HEK293 (cell line): ENCODE data around the gene FRRS1L.

ENCODE experiments used
- CTCF ChIA-PET: fragments of 350-600 bp; formaldehyde crosslinking; extraction: SDS; loops from one replicate; lab custom pipeline; 2021; ENCODE audit warnings: antibody characterized with exemption; lab: Yijun Ruan, JAX
- POLR2A ChIA-PET: fragments of 300-600 bp; formaldehyde crosslinking; extraction: SDS; loops from one replicate; lab custom pipeline; 2020; ENCODE audit warnings: antibody characterized with exemption, inconsistent platforms; lab: Yijun Ruan, JAX
- H3K27ac ChIP-seq: fragments of 200-500 bp; sonication (Bioruptor generic); 2 replicates; pipeline ENCODE4 v1.5.1; 2014; ENCODE audit warnings: low read depth, low read length, control low read depth, inconsistent platforms; ENCODE audit errors: extremely low read depth
- H3K36me3 ChIP-seq, 2 experiments: fragments of 200-500 bp in 1 of 2; sonication (Bioruptor generic) in 1 of 2; 1 replicate in 1 of 2; 2 replicates in 1 of 2; pipeline ENCODE4 v1.5.1; 2014 to 2017; ENCODE audit warnings: inconsistent platforms in 2 of 2, low read length in 2 of 2; ENCODE audit not compliant: control insufficient read depth in 2 of 2, insufficient read depth in 1 of 2
- H3K4me1 ChIP-seq: fragments of 200-500 bp; sonication (Bioruptor generic); 2 replicates; pipeline ENCODE4 v1.5.1; 2014; ENCODE audit warnings: mild to moderate bottlenecking, low read length, inconsistent platforms; ENCODE audit not compliant: control insufficient read depth, insufficient read depth
- H3K4me3 ChIP-seq: 2 replicates; pipeline ENCODE4 v1.5.1; 2011; ENCODE audit warnings: low read depth, mild to moderate bottlenecking, control low read depth, low read length, moderate library complexity
- H3K9me3 ChIP-seq: fragments of 200-500 bp; sonication (Bioruptor generic); 2 replicates; pipeline ENCODE4 v1.5.1; 2014; ENCODE audit warnings: low read depth, low read length, inconsistent platforms; ENCODE audit not compliant: control insufficient read depth, insufficient read depth
- ATF2 ChIP-seq: fragments of 450-650 bp; formaldehyde crosslinking; IDR thresholded peaks from 2 replicates; pipeline ENCODE4 v1.5.1; 2016; ENCODE audit warnings: missing biosample characterization, missing genetic modification characterization, low read depth
- BCL11A ChIP-seq: fragments of 450-650 bp; formaldehyde crosslinking; IDR thresholded peaks from 2 replicates; pipeline ENCODE4 v1.5.1; 2016; ENCODE audit warnings: low read depth, missing biosample characterization, missing genetic modification characterization
- BCL6B ChIP-seq: fragments of 450-650 bp; formaldehyde crosslinking; IDR thresholded peaks from 2 replicates; pipeline ENCODE4 v1.5.1; 2017; ENCODE audit warnings: missing biosample characterization, missing genetic modification characterization
- FEZF1 ChIP-seq: fragments of 450-650 bp; formaldehyde crosslinking; IDR thresholded peaks from 2 replicates; pipeline ENCODE4 v1.5.1; 2016; ENCODE audit warnings: missing biosample characterization, missing genetic modification characterization
- GLI4 ChIP-seq: fragments of 450-650 bp; formaldehyde crosslinking; IDR thresholded peaks from 2 replicates; pipeline ENCODE4 v1.5.1; 2016; ENCODE audit warnings: missing biosample characterization, missing genetic modification characterization
- GLIS1 ChIP-seq: fragments of 450-650 bp; formaldehyde crosslinking; IDR thresholded peaks from 2 replicates; pipeline ENCODE4 v1.5.1; 2016; ENCODE audit warnings: missing biosample characterization, missing genetic modification characterization
- MYNN ChIP-seq: fragments of 450-650 bp; formaldehyde crosslinking; IDR thresholded peaks from 2 replicates; pipeline ENCODE4 v1.5.1; 2016; ENCODE audit warnings: missing biosample characterization, missing genetic modification characterization, borderline replicate concordance
- YY1 ChIP-seq: fragments of 450-650 bp; formaldehyde crosslinking; IDR thresholded peaks from 2 replicates; pipeline ENCODE4 v1.5.1; 2018; ENCODE audit warnings: missing biosample characterization, missing genetic modification characterization
- YY2 ChIP-seq: fragments of 450-650 bp; formaldehyde crosslinking; IDR thresholded peaks from 2 replicates; pipeline ENCODE4 v1.5.1; 2016; ENCODE audit warnings: missing biosample characterization, missing genetic modification characterization
- ZBTB10 ChIP-seq: fragments of 450-650 bp; formaldehyde crosslinking; IDR thresholded peaks from 2 replicates; pipeline ENCODE4 v1.5.1; 2016; ENCODE audit warnings: missing biosample characterization, missing genetic modification characterization
- ZBTB48 ChIP-seq: fragments of 450-650 bp; formaldehyde crosslinking; IDR thresholded peaks from 2 replicates; pipeline ENCODE4 v1.5.1; 2016; ENCODE audit warnings: missing biosample characterization, missing genetic modification characterization
- ZFP41 ChIP-seq: fragments of 450-650 bp; formaldehyde crosslinking; IDR thresholded peaks from 2 replicates; pipeline ENCODE4 v1.5.1; 2016; ENCODE audit warnings: missing biosample characterization, missing genetic modification characterization, borderline replicate concordance
- ZNF146 ChIP-seq: fragments of 450-650 bp; formaldehyde crosslinking; IDR thresholded peaks from 2 replicates; pipeline ENCODE4 v1.5.1; 2016; ENCODE audit warnings: missing biosample characterization, missing genetic modification characterization
- ZNF24 ChIP-seq: fragments of 450-650 bp; formaldehyde crosslinking; IDR thresholded peaks from 2 replicates; pipeline ENCODE4 v1.5.1; 2016; ENCODE audit warnings: missing biosample characterization, missing genetic modification characterization
- ZNF350 ChIP-seq: fragments of 450-650 bp; formaldehyde crosslinking; IDR thresholded peaks from 2 replicates; pipeline ENCODE4 v1.5.0; 2017; ENCODE audit warnings: missing biosample characterization, mild to moderate bottlenecking, missing genetic modification characterization
- ZNF354C ChIP-seq: fragments of 450-650 bp; formaldehyde crosslinking; IDR thresholded peaks from 2 replicates; pipeline ENCODE4 v1.5.1; 2016; ENCODE audit warnings: missing biosample characterization, missing genetic modification characterization, low read depth, borderline replicate concordance
- ZNF362 ChIP-seq: fragments of 450-650 bp; formaldehyde crosslinking; IDR thresholded peaks from 2 replicates; pipeline ENCODE4 v1.5.1; 2016; ENCODE audit warnings: missing biosample characterization, missing genetic modification characterization
- ZNF521 ChIP-seq: fragments of 450-650 bp; formaldehyde crosslinking; IDR thresholded peaks from 2 replicates; pipeline ENCODE4 v1.5.1; 2017; ENCODE audit warnings: missing biosample characterization, mild to moderate bottlenecking, missing genetic modification characterization
- ZNF548 ChIP-seq: fragments of 450-650 bp; formaldehyde crosslinking; IDR thresholded peaks from 2 replicates; pipeline ENCODE4 v1.5.1; 2016; ENCODE audit warnings: missing biosample characterization, missing genetic modification characterization
- ZNF561 ChIP-seq: fragments of 450-650 bp; IDR thresholded peaks from 2 replicates; pipeline ENCODE4 v1.5.1; 2018; ENCODE audit warnings: missing biosample characterization, missing genetic modification characterization, borderline replicate concordance
- ZNF623 ChIP-seq: fragments of 450-650 bp; formaldehyde crosslinking; IDR thresholded peaks from 2 replicates; pipeline ENCODE4 v1.5.1; 2016; ENCODE audit warnings: missing biosample characterization, missing genetic modification characterization
- ZNF624 ChIP-seq: fragments of 450-650 bp; formaldehyde crosslinking; IDR thresholded peaks from 2 replicates; pipeline ENCODE4 v1.5.1; 2017; ENCODE audit warnings: missing biosample characterization, missing genetic modification characterization
- ZNF626 ChIP-seq: fragments of 450-650 bp; sonication (Bioruptor Pico); formaldehyde crosslinking; IDR thresholded peaks from 2 replicates; pipeline ENCODE4 v1.5.1; 2018; ENCODE audit warnings: missing biosample characterization, missing genetic modification characterization, inconsistent platforms
- ZNF654 ChIP-seq: fragments of 450-650 bp; formaldehyde crosslinking; IDR thresholded peaks from 2 replicates; pipeline ENCODE4 v1.5.1; 2016; ENCODE audit warnings: low read depth, missing biosample characterization, missing genetic modification characterization
- ZNF677 ChIP-seq: fragments of 450-650 bp; IDR thresholded peaks from 2 replicates; pipeline ENCODE4 v1.5.0; 2018; ENCODE audit warnings: missing biosample characterization, mild to moderate bottlenecking, missing genetic modification characterization, moderate library complexity
- ZSCAN16 ChIP-seq: fragments of 450-650 bp; formaldehyde crosslinking; IDR thresholded peaks from 2 replicates; pipeline ENCODE4 v1.5.1; 2016; ENCODE audit warnings: missing biosample characterization, missing genetic modification characterization
- ZSCAN30 ChIP-seq: fragments of 450-650 bp; IDR thresholded peaks from 2 replicates; pipeline ENCODE4 v1.5.1; 2018; ENCODE audit warnings: missing biosample characterization, mild to moderate bottlenecking, missing genetic modification characterization, moderate library complexity

The FRRS1L gene

GRCh38 chr9:109199676-109200075 lies 32.6 kb upstream of the FRRS1L start:
- CTCF ChIA-PET: interaction anchor here (0.8 to 1.7 kb wide), 3 partner anchors 34 to 204 kb away, joined by 3 to 5 read pairs (median 4); no protein-coding TSS in a partner anchor
- POLR2A ChIA-PET: no interaction called here
- no peak for TF ChIP-seq ATF2 (tag by site-specific recombination)
- TF ChIP-seq FEZF1 (tag by site-specific recombination): no peak
- no peak for TF ChIP-seq GLIS1 (tag by site-specific recombination)
- no peak for TF ChIP-seq ZNF624
- no peak for TF ChIP-seq YY1 (tag by site-specific recombination)
- TF ChIP-seq ZNF677 (tag by site-specific recombination): no peak
- TF ChIP-seq ZNF561 (tag by site-specific recombination): no peak
- TF ChIP-seq ZNF146 (tag by site-specific recombination): no peak
- TF ChIP-seq ZNF350 (tag by site-specific recombination): no peak
- TF ChIP-seq GLI4 (tag by site-specific recombination): no peak
- no peak for TF ChIP-seq ZSCAN16 (tag by site-specific recombination)
- no peak for TF ChIP-seq ZNF354C (tag by site-specific recombination)
- TF ChIP-seq ZNF626: no peak
- TF ChIP-seq YY2: no peak
- no peak for TF ChIP-seq ZNF521 (tag by site-specific recombination)
- no peak for TF ChIP-seq ZBTB48 (tag by site-specific recombination)
- no peak for TF ChIP-seq ZFP41
- Histone ChIP-seq H3K4me1 (no peaks in the 10 kb centered on the region), H3K9me3 (no peaks in the 10 kb centered on the region), H3K36me3 (no peaks in the 10 kb centered on the region), H3K4me3 (no peak overlapping the region), H3K27ac (no peak overlapping the region)

GRCh38 chr9:109198736-109199382 lies 31.8 kb upstream of the FRRS1L start:
- Histone ChIP-seq H3K36me3 (no peaks in the 10 kb centered on the region), H3K27ac (no peak overlapping the region), H3K4me3 (no peak overlapping the region), H3K9me3 (no peaks in the 10 kb centered on the region), H3K4me1 (no peaks in the 10 kb centered on the region)
- ChIA-PET POLR2A (no interaction called here), CTCF (interaction anchor here (0.6 to 1.7 kb wide), 11 partner anchors 15 to 1020 kb away, joined by 3 to 7 read pairs (median 4); no protein-coding TSS in a partner anchor)
- no peak for TF ChIP-seq MYNN (tag by site-specific recombination)
- peak; percentile 25; the same call in 1 of the 2 replicates for TF ChIP-seq ZNF654 (tag by site-specific recombination)

- H3K27ac ChIP-seq: no peak overlapping the region
- ChIA-PET CTCF (interaction anchor here (0.6 to 3.7 kb wide), 9 partner anchors 9 to 321 kb away, joined by 3 to 25 read pairs (median 4); no protein-coding TSS in a partner anchor), POLR2A (no interaction called here)
- no peak overlapping the region for H3K4me3 ChIP-seq
- H3K4me1 ChIP-seq: no peaks in the 10 kb centered on the region
- no peaks in the 10 kb centered on the region for H3K36me3 ChIP-seq
- no peaks in the 10 kb centered on the region for H3K9me3 ChIP-seq
- TF ChIP-seq ZSCAN30 (tag by site-specific recombination): no peak
- no peak for TF ChIP-seq ZNF623 (tag by site-specific recombination)
- TF ChIP-seq BCL6B (tag by site-specific recombination): no peak
- no peak for TF ChIP-seq ZNF24
- TF ChIP-seq ZNF362 (tag by site-specific recombination): no peak
- TF ChIP-seq ZNF548 (tag by site-specific recombination): no peak
- TF ChIP-seq BCL11A (tag by site-specific recombination): no peak
- TF ChIP-seq ZBTB10 (tag by site-specific recombination): no peak
Observed at GRCh38 chr9:109193974-109194556, 27.0 kb upstream of the FRRS1L start.
